PFSK-1 (cell line): ENCODE results near the gene ANKS1B.

Experiments used
- POLR2AphosphoS5 ChIP-seq: IDR thresholded peaks from 2 replicates; pipeline ENCODE4 v1.6.1; 2012; ENCODE audit warnings: low read depth, mild to moderate bottlenecking, control low read depth, low read length, moderate library complexity
- REST ChIP-seq, 2 experiments: IDR thresholded peaks; 2 replicates each; pipeline versions ENCODE4 v1.6.1 to v1.8.0; 2011 to 2012; ENCODE audit warnings: low read depth in 2 of 2, low read length in 2 of 2, control low read depth in 1 of 2, inconsistent platforms in 1 of 2, mild to moderate bottlenecking in 1 of 2, moderate library complexity in 1 of 2; ENCODE audit not compliant: insufficient read depth in 1 of 2
- SIN3A ChIP-seq: IDR thresholded peaks from 2 replicates; pipeline ENCODE4 v1.6.1; 2012; ENCODE audit warnings: mild to moderate bottlenecking, low read length, moderate library complexity, borderline replicate concordance; ENCODE audit not compliant: insufficient read depth
- TAF1 ChIP-seq: IDR thresholded peaks from 2 replicates; pipeline ENCODE4 v1.6.1; 2012; ENCODE audit warnings: low read length, control low read depth, borderline replicate concordance; ENCODE audit not compliant: insufficient read depth

GRCh38 chr12:99383258-99383657, 601.5 kb downstream of the ANKS1B start:
- no peak for TF ChIP-seq POLR2AphosphoS5
- no peak for TF ChIP-seq SIN3A
- TF ChIP-seq REST (IDR thresholded peaks at IDR 0.05; ENCODE audit: insufficient read depth in 1 of 2, low read depth in 2 of 2, low read length in 2 of 2): no peak
- no peak for TF ChIP-seq TAF1
